ENCODE measurements around the gene SRMS. TPM values are rescaled to one million over a fixed set of nuclear protein-coding genes. Genes with fewer than 3 reads are reported as not detected.

SRMS gene
- total and polyA plus RNA-seq, 4 donors: 0.06 TPM; not detected in 3

GRCh38 chr20:63590218-63591146, 42.9 kb upstream of the SRMS start:
- no peak overlapping the region for H3K27ac ChIP-seq (ENCODE audit: low read depth in 1 of 2, low read length in 1 of 2)
- DNase-seq (no peak), ATAC-seq (ENCODE audit: insufficient read depth, low FRiP score) (no peak)
- WGBS, 2 donors: 92 to 96% methylated on average over 52 of the region's 52 CpGs
- no peak overlapping the region for H3K4me3 ChIP-seq
- peaks cover 11 to 58% (median 16%) of the 10 kb centered on the region in 4 donors for H3K36me3 ChIP-seq (ENCODE audit: control insufficient read depth in 4 of 4, insufficient read depth in 4 of 4, low read length in 4 of 4)
- no peak overlapping the region for H3K9ac ChIP-seq (ENCODE audit: insufficient read depth in 1 of 2, low read length in 2 of 2)
- no peak for TF ChIP-seq CTCF (IDR thresholded peaks at IDR 0.05; ENCODE audit: control extremely low read depth, extremely low read depth)
- H3K27me3 ChIP-seq (ENCODE audit: control insufficient read depth in 3 of 3, insufficient read depth in 3 of 3, low read length in 2 of 3): no peaks in the 10 kb centered on the region
- no peaks in the 10 kb centered on the region for H3K4me1 ChIP-seq (ENCODE audit: control insufficient read depth in 5 of 5, insufficient read depth in 5 of 5, low read length in 5 of 5)
- no peaks in the 10 kb centered on the region for H3K9me3 ChIP-seq (ENCODE audit: control insufficient read depth in 4 of 4, insufficient read depth in 3 of 4, low read length in 3 of 4)

DNA sequence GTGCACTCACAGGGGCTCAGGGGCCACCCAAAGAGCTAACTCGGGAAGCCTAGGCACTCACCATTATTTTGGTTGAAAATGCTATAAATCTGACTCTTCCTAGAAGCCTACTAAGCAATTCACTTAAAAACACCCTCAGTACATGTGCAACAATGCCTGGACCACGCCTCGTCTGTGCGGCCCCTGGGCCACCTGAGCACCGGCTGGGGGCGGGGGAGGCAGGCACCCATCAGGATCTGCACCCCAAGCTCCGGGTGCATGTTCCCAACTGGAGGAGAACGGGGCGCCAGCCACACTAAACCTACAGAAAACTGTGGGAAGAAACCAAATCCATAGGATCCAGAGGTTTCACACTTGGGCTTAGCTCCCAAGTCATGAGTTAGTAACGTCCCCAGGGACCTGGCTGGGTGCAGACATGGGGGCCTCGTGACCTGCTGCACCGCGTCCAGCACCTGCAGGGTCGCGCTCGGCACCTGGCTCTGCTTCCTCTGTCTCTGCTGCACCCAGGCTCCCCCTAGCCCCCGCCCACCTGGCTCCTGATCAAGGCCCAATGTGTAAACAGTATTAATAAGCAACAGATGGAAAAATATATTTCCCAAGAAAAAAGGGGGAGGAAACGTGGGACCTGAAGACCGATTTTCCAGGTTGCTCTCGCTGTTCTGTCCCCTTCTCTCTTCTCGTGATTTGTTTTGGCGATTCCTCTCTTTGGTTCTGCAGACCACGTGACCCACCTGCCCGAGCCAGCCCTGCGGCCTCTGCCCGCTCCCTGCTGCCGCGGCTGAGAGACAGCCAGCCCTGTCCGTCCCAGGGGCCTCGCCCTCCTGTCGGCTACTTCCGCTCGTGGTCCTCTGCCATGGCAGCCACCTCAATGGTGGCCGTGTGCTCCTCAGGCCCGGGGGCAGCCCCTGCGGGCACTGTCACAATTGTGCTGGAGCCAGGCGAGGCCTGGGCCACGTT, 42.0 kb upstream of the SRMS start:
- no peak for TF ChIP-seq CTCF (IDR thresholded peaks at IDR 0.05; ENCODE audit: control extremely low read depth, extremely low read depth)
- 92 to 93% methylated on average over 38 of the region's 38 CpGs for WGBS, 2 donors
- Histone ChIP-seq H3K27me3 (ENCODE audit: control insufficient read depth in 3 of 3, insufficient read depth in 3 of 3, low read length in 2 of 3) (no peaks in the 10 kb centered on the region), H3K9ac (ENCODE audit: insufficient read depth in 1 of 2, low read length in 2 of 2) (no peak overlapping the region), H3K36me3 (ENCODE audit: control insufficient read depth in 4 of 4, insufficient read depth in 4 of 4, low read length in 4 of 4) (peaks cover 11 to 53% (median 14%) of the 10 kb centered on the region in 4 donors), H3K27ac (ENCODE audit: low read depth in 1 of 2, low read length in 1 of 2) (no peak overlapping the region), H3K4me3 (no peak overlapping the region), H3K9me3 (ENCODE audit: control insufficient read depth in 4 of 4, insufficient read depth in 3 of 4, low read length in 3 of 4) (no peaks in the 10 kb centered on the region), H3K4me1 (ENCODE audit: control insufficient read depth in 5 of 5, insufficient read depth in 5 of 5, low read length in 5 of 5) (no peaks in the 10 kb centered on the region)
- DNase-seq (no peak), ATAC-seq (ENCODE audit: insufficient read depth, low FRiP score) (no peak)

DNA sequence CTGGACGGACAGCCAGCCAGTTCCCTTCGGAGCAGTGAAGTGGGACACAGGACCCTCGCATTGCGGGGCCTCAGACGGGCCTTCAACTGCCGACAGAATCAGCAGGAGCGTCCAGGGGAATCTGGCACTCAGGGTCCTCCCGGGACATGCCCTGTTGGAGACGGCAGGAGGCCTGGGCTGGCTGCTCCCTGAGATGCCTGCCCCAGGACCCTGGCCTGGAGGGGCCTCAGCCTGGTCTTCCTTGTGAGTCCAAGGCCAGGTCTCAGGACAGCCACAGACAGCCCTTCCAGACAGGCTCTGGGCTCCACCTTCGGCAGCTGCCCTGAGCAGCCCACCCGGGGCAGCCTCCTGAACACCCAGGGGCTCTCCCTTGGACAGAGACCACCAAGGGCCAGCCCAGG, 41.1 kb upstream of the SRMS start:
- H3K9me3 ChIP-seq (ENCODE audit: control insufficient read depth in 4 of 4, insufficient read depth in 3 of 4, low read length in 3 of 4): no peaks in the 10 kb centered on the region
- peaks cover 8 to 53% (median 13%) of the 10 kb centered on the region in 4 donors for H3K36me3 ChIP-seq (ENCODE audit: control insufficient read depth in 4 of 4, insufficient read depth in 4 of 4, low read length in 4 of 4)
- no peaks in the 10 kb centered on the region for H3K4me1 ChIP-seq (ENCODE audit: control insufficient read depth in 5 of 5, insufficient read depth in 5 of 5, low read length in 5 of 5)
- H3K27me3 ChIP-seq (ENCODE audit: control insufficient read depth in 3 of 3, insufficient read depth in 3 of 3, low read length in 2 of 3): no peaks in the 10 kb centered on the region
- H3K4me3 ChIP-seq: no peak overlapping the region
- H3K27ac ChIP-seq (ENCODE audit: low read depth in 1 of 2, low read length in 1 of 2): no peak overlapping the region
- no peak for TF ChIP-seq CTCF (IDR thresholded peaks at IDR 0.05; ENCODE audit: control extremely low read depth, extremely low read depth)
- no peak overlapping the region for H3K9ac ChIP-seq (ENCODE audit: insufficient read depth in 1 of 2, low read length in 2 of 2)
- no peak for DNase-seq
- WGBS, 2 donors: 87 to 95% methylated on average over 11 of the region's 11 CpGs
- no peak for ATAC-seq (ENCODE audit: insufficient read depth, low FRiP score)

Measured in lung (tissue), 12 donors.